ENCODE data around the gene SCAPER.

SCAPER gene

GRCh38 chr15:76330080-76330680 lies 575.0 kb downstream of the SCAPER start:
- no peaks in the 10 kb centered on the region for H3K9me3 Mint-ChIP-seq

GRCh38 chr15:76328958-76329357 lies 576.2 kb downstream of the SCAPER start:
- TF ChIP-seq, protein P1, sequence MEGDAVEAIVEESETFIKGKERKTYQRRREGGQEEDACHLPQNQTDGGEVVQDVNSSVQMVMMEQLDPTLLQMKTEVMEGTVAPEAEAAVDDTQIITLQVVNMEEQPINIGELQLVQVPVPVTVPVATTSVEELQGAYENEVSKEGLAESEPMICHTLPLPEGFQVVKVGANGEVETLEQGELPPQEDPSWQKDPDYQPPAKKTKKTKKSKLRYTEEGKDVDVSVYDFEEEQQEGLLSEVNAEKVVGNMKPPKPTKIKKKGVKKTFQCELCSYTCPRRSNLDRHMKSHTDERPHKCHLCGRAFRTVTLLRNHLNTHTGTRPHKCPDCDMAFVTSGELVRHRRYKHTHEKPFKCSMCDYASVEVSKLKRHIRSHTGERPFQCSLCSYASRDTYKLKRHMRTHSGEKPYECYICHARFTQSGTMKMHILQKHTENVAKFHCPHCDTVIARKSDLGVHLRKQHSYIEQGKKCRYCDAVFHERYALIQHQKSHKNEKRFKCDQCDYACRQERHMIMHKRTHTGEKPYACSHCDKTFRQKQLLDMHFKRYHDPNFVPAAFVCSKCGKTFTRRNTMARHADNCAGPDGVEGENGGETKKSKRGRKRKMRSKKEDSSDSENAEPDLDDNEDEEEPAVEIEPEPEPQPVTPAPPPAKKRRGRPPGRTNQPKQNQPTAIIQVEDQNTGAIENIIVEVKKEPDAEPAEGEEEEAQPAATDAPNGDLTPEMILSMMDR (IDR thresholded peaks at IDR 0.05) = no peak
- Mint-ChIP-seq H3K36me3 (ENCODE audit: low read depth) (no peaks in the 10 kb centered on the region), H3K9me3 (no peaks in the 10 kb centered on the region), H3K27ac (no peak overlapping the region), H3K4me1 (peaks cover 15% of the 10 kb centered on the region), H3K4me3 (no peak overlapping the region), H3K27me3 (ENCODE audit: low read depth, poor library complexity) (peaks cover 43% of the 10 kb centered on the region)
- no peak for DNase-seq

More at GRCh38 chr15:76330080-76330680, 575.0 kb downstream of the SCAPER start:
- peaks cover 44% of the 10 kb centered on the region for H3K27me3 Mint-ChIP-seq (ENCODE audit: low read depth, poor library complexity)
- H3K4me1 Mint-ChIP-seq = peaks cover 21% of the 10 kb centered on the region
- DNase-seq = peak; percentile 52
- H3K27ac Mint-ChIP-seq = no peak overlapping the region
- no peaks in the 10 kb centered on the region for H3K36me3 Mint-ChIP-seq (ENCODE audit: low read depth)
- TF ChIP-seq, protein P1 (IDR thresholded peaks at IDR 0.05) = peak; percentile 49
- no peak overlapping the region for H3K4me3 Mint-ChIP-seq

GRCh38 chr15:76328106-76328696 lies 576.9 kb downstream of the SCAPER start:
- DNase-seq = no peak
- no peak overlapping the region for H3K27ac Mint-ChIP-seq
- H3K9me3 Mint-ChIP-seq = no peaks in the 10 kb centered on the region
- H3K36me3 Mint-ChIP-seq (ENCODE audit: low read depth) = no peaks in the 10 kb centered on the region
- H3K4me1 Mint-ChIP-seq = peaks cover 14% of the 10 kb centered on the region
- H3K4me3 Mint-ChIP-seq = no peak overlapping the region
- peaks cover 41% of the 10 kb centered on the region for H3K27me3 Mint-ChIP-seq (ENCODE audit: low read depth, poor library complexity)
- TF ChIP-seq, protein P1 (IDR thresholded peaks at IDR 0.05) = no peak

GRCh38 chr15:76327191-76328105 lies 577.7 kb downstream of the SCAPER start:
- no peak for DNase-seq
- TF ChIP-seq, protein P1 (IDR thresholded peaks at IDR 0.05) = no peak
- Mint-ChIP-seq H3K27me3 (ENCODE audit: low read depth, poor library complexity) (peaks cover 36% of the 10 kb centered on the region), H3K4me3 (no peak overlapping the region), H3K27ac (no peak overlapping the region), H3K9me3 (no peaks in the 10 kb centered on the region), H3K4me1 (peaks cover 14% of the 10 kb centered on the region), H3K36me3 (ENCODE audit: low read depth) (no peaks in the 10 kb centered on the region)

DNA sequence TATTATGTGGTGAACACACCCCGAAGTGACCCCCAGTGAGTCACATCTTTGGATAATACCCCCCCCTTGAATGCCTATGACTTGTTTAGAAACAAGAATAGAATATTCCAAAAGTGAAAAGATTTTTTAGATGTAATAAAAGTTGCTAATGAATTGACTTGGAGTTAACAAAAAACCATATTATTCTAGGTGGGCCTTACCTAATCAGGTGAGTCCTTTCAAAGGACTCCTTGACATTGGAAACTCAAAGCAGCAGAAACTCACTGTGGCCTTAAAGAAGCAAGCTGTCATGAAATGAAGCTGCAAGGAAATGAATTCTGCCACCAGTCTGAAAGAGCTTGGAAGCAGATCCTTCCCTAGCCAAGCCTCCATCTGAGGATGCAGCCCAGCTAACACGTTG lies 579.4 kb downstream of the SCAPER start:
- no peak overlapping the region for H3K27ac Mint-ChIP-seq
- TF ChIP-seq, protein P1 (IDR thresholded peaks at IDR 0.05) = no peak
- peaks cover 40% of the 10 kb centered on the region for H3K27me3 Mint-ChIP-seq (ENCODE audit: low read depth, poor library complexity)
- H3K4me3 Mint-ChIP-seq = no peak overlapping the region
- no peaks in the 10 kb centered on the region for H3K9me3 Mint-ChIP-seq
- peaks cover 22% of the 10 kb centered on the region for H3K4me1 Mint-ChIP-seq
- no peak for DNase-seq
- no peaks in the 10 kb centered on the region for H3K36me3 Mint-ChIP-seq (ENCODE audit: low read depth)
